ENCODE data around the gene JUNB. TPM values are rescaled to one million over a fixed set of nuclear protein-coding genes. Genes with fewer than 3 reads are reported as not detected.
"Not testable (repeated sequence)": the region's sequence is repeated elsewhere in the genome, so short reads cannot be mapped to it uniquely, and the experiment has no call there.

Gene JUNB
- polyA plus RNA-seq, 10 donors, result 13.8 to 217 (median 45.0) TPM

DNA sequence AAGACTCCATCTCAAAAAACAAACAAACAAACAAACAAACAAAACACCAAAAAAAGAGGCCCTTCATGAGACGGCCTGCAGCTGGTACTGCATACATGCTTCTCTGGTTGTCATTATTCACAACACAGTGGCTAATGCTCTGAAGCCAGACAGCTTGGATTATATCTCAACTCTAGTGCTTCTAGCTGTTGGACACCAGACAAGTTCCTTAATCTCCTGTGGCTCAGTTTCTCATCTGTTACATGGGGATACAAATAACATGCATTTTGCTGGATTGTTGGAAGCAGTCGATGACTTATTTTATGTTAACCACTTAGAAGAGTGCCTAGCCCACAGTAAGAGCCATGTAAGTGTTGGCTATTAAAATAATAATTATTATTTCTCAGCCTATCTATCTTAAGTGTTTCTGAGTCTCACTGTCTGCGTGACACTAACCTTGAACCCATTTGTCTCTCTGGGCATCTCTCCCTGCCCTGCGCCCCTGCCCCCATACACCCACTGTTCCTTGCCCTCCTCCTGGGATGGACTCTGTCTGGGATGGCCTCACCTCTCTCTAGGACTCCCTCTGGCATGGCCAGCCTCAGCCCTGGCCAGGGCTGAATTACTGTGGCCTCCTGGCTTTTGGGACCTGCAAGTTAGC lies 3.1 kb upstream of the JUNB start:
- DNase-seq, result peak in 1 of 3 donors; percentile 91

DNA sequence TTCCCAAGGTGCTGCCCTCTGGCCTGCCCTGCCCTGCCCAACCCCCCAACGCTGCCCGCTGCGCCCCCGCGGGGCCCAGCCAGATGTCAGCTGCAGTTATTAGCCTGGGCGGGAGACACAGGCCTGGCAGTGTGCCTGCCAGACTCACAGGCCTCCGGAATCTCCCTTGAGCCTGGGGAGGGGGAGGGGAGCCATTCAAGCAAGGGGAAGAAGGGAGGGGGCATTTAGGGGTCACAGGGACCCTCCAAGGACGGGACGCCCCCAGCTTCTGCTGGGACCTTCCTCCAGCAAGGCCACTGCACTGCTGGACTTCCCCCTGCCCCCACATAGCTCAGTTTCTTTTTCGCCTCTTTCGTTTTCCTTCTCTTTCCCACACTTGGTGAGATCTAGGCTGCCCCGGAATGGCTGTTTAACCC lies 2.6 kb upstream of the JUNB start:
- DNase-seq, result peak; percentile 86 to 94 (median 87)

DNA sequence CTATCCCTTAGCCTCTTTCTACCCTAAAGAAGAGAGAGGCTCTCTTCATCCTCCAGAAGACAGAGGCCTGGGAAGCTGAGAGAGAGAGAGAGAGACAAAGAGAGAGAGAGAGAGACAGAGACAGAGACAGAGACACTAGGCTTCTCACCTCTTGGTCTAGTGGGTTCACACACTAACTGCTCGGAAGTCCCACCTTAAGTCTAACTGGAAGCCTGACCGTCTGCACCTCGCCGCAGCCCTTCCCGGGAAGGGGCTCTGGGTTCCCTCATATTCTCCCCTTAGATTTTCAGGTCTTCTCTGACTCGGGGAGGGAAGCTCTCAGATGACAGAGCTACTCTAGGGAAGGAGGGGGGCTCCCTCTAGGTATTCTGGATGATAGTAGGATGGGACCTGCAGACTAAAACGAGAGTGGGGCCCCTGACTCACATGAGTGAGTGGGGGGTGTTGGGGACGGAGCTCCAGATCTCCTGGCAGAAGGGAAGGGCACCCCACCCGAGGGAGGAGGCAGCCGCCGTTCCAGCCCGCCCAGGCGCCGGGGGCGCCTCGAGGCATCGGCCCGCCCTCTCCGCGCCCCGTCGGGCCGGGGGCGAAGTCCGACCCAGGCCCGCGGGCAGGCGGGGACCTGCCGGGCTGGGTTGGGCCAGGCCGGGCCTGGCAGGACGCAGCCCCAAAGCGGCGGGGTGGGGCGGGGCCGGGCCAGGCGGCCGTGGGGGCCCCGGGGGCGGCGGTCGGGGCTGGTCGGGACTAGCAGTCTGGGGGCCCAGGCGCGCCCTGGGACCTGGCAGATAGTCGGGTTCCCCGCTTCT lies 2.0 kb upstream of the JUNB start:
- DNase-seq, result peak in 1 of 3 donors; percentile 79

DNA sequence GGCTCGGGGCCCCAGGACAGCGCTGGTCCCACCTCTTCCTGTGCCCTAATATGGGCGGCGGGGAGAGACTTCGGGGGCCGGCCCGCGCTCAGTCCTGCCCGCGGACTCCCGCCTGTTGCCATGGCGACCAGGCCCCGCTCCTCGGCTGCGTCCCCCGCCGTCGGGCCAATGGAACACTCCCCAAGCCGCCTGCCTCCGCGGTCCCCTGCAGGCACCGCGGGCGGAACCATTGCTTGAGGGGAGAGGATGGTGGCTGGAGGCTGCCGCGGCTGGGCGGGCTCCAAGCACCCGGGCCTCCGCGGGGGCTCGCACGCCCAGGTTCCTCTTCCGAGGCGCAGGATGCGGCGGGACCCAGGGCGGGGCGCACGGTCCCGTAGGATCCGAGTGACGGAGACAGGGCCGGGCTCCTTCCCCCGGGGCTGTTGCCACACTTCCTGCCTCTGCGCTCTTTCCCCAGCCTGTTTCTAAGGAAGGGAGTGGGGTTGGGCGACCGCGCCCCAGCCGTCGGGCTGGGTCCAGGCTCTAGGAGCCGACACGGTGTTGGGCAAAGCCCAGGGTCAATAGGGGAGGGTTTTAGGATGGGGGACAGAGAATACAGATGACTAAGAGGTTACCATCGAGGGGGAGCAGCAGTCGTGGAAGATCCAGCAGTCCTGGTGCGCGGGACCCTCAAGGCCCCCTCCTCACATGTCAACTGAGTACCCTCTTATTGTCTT lies 1.2 kb upstream of the JUNB start:
- DNase-seq, result peak; percentile 95 to 97 (median 95)

DNA sequence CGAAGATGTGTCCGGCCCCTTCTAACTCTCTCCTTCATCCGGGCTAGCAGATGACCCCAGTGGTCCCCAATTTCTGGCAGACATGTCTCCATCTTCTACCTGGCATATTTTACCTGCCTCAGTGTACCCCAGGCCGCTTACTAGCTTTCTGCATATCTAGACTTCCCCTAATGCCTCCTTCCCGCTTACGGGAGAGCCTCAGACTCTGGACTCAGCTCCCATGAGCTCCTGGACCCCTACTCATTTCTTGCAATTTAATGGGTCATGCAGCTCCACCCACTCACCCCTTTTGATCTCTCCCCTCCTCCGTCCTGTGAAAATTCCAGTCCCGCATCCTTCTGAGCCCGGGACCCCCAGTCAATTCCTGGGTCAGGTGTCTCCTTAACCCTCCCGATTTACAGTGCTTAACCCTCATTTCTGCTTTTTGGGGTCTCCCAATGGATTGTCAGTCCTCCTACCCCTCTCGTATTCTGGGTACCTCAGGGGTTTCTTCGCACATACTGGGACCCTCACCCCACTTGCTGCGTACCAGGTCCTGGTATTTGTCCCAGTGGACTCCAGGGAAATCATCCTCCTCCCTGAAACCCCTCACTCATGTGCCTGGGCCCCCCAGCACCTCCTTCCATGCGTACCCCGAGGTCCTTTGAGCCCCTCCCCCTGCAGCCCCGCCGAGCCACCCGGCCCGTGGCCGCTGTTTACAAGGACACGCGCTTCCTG lies 500 bp upstream of the JUNB start:
- DNase-seq, result no peak

DNA sequence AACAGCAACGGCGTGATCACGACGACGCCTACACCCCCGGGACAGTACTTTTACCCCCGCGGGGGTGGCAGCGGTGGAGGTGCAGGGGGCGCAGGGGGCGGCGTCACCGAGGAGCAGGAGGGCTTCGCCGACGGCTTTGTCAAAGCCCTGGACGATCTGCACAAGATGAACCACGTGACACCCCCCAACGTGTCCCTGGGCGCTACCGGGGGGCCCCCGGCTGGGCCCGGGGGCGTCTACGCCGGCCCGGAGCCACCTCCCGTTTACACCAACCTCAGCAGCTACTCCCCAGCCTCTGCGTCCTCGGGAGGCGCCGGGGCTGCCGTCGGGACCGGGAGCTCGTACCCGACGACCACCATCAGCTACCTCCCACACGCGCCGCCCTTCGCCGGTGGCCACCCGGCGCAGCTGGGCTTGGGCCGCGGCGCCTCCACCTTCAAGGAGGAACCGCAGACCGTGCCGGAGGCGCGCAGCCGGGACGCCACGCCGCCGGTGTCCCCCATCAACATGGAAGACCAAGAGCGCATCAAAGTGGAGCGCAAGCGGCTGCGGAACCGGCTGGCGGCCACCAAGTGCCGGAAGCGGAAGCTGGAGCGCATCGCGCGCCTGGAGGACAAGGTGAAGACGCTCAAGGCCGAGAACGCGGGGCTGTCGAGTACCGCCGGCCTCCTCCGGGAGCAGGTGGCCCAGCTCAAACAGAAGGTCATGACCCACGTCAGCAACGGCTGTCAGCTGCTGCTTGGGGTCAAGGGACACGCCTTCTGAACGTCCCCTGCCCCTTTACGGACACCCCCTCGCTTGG lies 966 bp downstream of the JUNB start:
- peak in 1 of 3 donors; percentile 89 for DNase-seq

DNA sequence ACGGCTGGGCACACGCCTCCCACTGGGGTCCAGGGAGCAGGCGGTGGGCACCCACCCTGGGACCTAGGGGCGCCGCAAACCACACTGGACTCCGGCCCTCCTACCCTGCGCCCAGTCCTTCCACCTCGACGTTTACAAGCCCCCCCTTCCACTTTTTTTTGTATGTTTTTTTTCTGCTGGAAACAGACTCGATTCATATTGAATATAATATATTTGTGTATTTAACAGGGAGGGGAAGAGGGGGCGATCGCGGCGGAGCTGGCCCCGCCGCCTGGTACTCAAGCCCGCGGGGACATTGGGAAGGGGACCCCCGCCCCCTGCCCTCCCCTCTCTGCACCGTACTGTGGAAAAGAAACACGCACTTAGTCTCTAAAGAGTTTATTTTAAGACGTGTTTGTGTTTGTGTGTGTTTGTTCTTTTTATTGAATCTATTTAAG lies 1.6 kb downstream of the JUNB start:
- no peak for DNase-seq

DNA sequence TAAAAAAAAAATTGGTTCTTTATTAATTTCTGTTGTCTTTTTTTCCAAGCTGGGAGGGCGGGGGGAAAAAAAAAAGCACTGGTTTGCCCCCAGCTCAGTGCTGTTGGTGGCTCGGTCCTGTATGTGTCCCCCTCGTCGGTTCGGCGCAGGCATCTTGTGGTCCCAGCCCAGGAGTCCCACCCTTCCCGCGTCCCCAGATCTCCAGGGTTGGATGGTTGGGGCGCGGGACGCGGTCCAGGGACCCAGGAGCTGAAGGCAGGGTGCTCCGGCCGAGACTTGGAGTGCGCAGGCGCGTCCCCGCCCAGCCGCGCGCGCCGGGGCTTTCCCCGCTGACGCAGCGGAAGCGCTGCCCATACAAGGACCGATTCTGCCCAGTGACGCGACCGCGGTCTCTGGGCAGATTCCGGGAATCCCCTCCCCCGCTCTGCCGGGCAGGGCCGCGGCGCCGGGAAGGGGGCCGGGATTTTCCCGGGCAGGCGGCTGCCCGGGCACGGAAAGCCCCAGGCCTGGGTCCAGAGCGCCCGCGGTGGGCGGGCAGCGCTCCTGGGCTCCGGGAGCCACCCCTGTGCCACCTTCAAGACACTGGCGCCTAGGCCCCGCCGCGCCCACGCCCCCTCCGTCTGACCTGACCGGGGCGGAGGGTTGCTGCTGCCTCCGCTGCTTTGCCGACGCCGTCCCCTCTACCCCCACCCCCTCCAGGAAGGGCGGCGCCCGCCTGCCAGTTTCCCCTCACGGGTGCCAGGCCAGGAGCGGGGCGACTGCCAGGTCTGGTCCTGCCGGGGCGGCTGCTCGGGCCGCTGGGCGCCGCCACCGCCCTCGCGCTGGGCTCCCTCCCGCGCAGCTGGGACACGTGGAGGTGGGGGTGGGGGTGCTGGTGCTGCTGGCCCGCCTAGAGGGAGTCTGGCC lies 2.3 kb downstream of the JUNB start:
- DNase-seq, result peak; percentile 95 to 98 (median 98)

DNA sequence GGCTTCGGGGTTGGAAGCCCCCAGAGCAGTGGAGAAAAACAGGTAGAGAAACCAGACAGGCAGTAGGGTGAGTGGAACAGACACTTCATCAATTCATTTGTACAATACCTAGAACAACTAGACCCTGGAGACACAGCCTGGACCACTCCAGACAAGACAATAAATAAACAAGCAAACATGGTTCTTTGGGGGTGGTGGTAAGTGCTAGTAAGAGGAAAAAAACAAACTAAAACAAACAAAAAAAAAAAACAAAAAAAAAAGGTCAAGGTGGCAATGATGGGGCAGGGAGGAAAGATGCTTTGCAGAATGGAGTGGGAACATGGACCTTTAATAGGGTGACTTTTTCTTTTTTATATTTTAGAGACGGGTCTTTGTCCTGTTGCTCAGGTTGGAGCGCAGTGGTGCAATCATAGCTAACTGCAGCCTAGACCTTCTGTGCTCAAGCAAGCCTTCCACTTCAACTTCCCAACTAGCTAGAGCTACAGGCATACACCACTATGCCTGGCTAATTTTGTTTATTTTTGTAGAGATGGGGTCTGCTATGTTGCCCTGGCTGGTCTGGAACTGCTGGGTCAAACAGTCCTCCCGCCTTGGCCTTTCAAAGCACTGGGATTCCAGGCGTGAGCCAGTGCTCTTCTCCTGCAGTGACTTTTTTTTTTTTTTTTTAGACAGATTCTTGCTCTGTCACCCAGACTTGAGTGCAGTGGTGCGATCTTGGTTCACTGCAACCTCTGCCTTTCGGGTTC lies 3.1 kb downstream of the JUNB start:
- peak in 1 of 3 donors; percentile 34 for DNase-seq

DNA sequence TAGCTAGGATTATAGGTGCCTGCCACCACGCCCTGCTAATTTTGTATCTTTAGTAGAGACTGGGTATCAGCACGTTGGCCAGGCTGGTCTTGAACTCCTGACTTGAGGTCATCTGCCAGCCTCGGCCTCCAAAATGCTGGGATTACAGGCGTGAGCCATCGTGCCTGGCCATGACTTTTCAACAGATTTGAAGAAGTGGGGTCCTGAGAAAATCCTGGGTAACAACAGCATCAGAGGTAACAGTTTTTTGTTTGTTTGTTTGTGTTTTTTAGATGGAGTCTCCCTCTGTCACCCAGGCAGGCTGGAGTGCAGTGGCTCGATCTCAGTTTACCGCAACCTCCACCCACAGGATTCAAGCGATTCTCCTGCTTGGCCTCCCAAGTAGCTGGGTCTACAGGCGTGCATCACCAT lies 3.7 kb downstream of the JUNB start:
- no peak for DNase-seq

DNA sequence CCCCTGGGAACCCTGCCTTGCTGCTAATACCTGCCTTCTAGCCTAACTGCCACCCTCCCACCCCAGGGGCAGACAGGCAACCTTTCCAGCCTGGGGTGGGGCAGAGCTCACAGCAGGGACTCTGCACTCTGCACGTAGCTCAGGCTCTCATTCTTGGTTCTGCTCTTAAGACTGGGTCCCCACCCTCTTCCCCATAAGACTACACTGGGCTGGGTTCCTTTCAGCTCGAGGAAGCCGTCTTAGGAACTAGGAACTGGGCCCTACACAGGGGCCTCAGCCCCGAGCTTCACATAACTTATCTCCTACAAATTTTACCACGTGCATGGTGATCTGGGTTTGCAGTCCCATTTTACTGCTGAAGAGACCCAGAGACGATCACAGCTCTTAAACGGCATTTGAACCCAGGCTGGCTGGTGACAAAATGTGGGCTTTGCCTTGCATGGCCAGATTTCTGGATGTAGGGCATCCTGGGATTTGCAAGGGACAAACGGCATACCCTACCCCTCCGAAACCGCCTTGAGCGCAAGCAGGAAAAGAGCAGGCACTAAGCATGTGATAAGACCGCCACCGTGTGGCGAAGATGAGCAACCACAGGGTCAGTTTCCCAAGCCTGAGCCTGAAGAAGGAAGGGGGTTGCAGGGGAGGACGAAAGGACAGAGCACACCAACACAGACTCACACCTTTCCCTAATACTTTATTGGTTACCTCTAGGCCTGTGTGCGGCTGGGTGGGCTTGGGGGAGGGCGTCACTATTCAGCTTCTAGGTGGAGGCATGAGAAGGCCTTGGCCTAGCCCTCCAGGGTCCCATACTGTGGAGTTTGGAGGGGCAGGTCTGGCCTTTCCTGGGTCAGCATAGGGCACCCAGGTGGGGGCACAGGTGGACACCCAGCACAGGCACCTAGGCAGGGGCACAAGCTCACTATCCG lies 5.1 kb downstream of the JUNB start:
- DNase-seq, result peak; percentile 79 to 92 (median 90)

DNA sequence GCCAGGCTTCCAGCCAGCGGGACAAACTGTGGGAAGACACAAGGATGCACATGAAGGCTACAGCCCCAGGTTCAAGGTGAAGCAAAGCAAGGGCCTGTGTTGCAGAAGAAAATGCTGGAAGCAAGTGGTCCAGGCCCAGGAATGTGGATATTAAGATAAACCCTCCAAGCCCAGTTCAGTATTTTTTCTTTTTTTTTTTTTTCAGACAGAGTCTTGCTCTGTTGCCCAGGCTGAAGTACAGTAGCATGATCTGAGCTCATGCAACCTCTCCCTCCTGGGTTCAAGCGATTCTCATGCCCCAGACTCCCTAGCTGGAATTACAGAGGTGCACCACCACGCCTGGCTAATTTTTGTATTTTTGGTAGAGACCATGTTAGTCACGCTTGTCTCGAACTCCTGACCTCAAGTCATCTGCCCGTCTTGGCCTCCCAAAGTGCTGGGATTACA lies 5.9 kb downstream of the JUNB start:
- peak in 1 of 3 donors; percentile 18 for DNase-seq

DNA sequence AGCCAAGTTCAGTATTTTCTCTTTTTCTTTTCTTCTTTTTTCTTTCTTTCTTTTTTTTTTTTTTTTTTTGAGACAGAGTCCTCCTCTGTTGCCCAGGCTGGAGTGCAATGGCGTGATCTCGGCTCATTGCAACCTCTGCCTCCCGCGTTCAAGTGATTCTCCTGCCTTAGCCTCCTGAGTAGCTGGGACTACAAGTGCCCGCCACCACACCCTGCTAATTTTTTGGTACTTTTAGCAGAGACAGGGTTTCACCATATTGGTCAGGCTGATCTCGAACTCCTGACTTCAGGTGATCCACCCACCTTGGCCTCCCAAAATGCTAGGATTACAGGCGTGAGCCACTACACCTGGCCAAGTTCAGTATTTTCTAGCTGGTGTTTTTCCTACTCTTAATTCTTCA lies 6.3 kb downstream of the JUNB start:
- not testable (repeated sequence) for DNase-seq

DNA sequence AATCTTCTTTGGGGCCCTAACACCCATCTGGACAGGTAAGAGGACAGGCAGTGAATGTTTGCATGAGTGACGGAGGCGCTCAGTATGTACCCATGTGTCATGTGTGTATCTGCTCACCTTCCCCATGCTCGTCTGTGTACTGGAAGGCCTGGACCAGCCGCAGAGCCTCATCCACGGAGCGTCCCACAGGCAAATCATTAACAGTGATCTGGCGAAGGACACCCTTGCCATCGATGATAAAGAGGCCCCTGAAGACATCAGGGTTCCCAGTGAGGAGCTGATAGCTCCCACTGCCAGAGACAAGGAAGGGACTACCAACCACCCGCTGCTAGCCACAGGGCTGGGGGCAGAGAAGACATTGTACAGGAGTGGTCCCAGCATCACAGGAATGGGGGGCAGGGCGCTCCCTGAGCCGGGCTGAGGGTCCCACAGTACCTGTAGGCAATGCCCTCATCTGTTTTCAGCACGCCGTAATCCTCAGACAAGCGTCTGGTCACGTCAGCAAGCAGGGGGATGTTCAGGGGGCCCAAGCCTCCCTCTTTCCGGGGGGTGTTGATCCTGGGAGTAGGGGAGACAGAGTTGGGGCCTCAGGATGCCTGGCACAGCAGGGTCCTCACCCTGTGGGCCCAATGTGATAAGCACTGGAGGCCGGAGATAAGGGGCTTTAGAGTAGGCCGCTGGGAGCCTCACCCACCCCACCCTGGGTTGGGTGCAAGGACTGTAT lies 8.6 kb downstream of the JUNB start:
- peak in 1 of 3 donors; percentile 16 for DNase-seq

DNA sequence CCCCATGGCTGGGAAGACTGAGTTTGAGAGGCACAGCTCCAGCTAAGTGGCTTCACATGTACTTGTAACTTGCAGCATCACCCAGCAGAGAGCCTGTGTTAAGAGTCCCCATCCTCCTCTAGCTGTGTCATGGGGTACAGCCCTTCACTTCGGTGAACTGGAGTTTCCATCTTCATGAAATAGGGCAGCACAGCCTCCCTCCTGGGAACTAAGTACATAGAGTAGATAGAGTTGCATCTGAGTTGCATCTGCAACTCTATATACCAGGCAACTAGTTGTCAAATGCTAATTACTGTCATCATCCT lies 9.1 kb downstream of the JUNB start:
- DNase-seq, result no peak

DNA sequence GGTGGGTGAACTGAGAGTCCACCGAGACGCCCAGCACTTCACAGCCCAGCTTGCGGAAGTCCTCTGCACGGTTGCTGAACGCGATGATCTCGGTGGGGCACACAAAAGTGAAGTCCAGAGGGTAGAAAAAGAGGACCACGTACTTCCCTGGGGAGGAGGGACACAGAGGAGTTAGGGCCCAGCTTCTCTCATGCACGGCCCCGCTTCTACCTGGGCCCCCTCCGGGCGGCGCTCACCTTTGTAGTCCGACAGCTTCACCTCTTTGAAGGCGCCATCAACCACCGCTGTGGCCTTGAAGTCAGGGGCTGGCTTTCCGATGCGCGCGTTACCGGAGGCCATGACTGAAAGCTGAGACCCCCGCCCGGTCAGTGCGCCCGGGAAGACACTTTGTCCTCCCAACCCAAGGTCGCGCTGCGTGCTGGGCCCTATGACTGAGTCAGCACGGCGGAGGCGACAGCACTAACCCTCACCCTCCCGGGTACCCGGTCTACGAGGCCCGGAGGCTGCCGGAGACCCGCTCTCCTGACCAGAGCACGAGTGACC lies 9.7 kb downstream of the JUNB start:
- peak in 1 of 3 donors; percentile 25 for DNase-seq
